HG03571 (cell line): ENCODE measurements around the gene ABHD2.
A peak's percentile ranks its signal among the peaks of the same experiment; 100 is the strongest.

Source experiments
- ATAC-seq: cut with Tn5 transposase; IDR thresholded peaks from one replicate; pipeline ENCODE4 v1.9.1; 2021; ENCODE audit not compliant: unreplicated experiment

ABHD2 gene

DNA sequence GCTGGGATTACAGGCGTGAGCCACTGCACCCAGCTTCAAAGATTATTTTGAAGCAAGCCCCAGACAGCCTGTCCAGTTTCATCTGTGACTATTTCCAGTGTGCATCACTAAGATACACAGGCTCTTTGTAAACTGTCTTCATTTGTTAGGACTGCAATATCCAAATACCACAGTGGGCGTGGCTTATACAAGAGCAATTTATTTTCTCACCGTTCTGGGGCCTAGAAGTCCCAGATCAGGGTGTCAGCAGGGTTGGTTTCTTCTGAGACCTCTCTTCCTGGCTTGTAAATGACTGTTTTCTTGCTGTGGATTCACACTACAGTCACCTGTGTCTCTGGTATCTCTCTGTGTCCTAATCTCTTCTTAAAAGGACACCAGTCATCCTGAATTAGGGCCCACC, 73.4 kb downstream of the ABHD2 start:
- ATAC-seq: no peak

DNA sequence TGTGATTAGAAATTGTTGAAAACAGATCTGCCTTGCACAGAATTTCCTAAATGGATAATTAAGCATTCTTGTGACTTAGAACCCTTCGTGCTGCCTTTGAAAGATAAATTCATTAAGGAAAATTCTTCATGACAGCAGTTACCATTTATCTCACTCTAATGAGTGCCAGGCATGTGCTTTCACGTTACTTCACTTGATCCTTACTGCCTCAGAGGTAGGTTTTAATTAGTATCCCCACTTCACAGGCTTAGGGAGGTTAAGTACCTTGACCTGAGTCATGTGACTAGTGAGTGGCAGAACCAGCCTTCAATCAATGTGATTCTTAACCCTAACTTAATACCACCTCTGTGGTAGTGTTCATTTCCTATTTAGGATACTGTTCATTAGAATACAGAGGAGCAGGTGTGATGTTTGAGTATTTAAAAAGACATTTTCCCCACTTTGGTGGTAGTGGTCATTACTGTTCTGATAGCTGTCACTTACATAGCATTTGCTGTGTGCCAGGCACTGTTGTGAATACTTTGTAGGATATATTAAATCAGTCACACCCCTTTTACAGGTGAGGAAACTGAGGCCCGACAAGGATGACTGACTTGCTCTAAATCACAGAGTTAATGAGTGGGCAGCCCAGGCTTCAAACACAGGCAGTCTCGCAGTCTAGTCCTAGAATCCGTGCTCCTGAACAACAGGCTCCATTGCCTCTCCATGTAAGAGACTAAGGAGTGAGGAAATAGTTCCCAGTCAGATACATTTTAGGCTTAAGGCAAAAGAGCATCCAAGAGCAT, 75.2 kb downstream of the ABHD2 start:
- no peak for ATAC-seq

DNA sequence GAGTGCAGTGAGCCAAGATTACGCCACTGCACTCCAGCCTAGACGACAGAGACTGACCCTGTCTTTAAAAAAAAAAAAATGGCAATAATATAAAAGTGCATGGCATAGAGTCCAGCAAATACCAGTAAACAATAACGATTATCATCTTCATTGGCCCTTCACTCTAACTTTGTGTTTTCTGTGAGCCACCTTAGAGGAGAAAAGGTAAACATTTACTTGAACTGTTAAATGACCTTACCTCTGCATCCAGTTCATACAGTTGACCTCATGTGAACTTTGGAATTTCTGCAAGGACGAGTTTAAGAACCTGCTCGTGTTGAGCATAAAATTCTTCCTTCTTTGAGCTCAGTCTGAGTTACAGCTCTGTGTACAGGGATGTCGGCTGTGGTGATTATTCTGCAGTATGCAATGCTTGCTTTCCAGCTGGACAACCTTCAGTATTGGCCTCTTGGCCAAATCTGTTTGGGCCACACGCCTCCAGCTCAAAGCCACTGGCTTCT, 76.5 kb downstream of the ABHD2 start:
- ATAC-seq: no peak

DNA sequence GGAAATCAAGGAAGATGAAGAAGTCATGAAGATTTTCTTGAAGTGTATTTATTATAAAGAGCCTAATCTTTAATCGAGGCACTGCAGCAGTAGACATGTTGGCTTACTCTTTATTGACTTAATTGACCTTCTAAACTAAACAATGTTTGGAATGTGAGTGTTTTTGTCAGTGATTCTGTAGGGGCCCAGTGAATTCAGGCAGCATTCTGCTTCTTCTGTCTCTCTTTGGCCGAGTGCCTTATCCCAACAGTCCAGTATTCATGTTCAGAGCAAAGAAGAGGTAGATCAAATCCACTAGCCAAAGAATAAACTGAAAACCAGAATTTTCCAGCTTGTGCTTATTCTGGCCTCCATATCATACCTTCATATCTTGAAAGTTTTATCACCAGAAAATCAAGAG, 77.4 kb downstream of the ABHD2 start:
- no peak for ATAC-seq

DNA sequence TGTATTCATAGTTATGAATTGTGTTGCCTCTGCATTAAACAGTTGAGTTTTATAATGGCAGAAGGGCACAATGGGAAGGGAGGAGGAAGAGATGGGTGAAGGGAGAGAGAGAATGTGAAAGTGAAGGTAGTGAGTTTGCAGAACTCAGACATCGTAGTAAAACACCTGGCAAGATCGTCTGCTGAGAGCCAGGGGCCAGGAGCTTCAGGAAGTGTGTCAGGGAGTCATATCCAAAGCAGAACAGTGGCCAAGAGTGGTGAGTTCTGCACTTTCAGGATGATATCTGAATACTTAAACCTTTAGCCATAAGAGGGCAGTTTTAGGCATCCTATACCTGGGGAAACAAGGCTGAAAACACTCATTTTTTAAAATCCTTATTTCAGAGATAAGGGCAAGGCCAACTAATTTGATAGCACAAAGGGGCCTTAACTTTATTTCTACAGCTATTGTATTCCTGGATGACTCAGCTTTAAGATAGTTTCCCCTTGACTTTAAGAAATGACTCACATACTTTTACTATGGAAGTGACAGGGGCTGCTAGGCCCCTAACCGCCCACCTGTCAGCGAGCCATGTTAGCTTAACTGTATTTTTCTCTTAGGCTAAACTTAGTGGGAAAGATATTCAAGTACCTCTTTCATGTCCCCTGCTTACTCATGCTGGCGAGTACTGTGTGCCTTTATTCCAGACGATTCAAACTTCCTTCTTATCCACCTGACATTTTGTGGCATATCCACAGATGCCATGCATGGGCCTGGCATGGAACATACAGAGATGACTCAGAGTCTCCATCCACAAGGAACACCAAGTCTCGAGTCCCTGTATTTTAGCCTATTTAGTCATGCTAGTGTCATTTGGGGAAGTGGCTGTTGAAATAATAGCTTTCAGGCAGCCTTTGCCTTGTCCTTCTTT, 79.3 kb downstream of the ABHD2 start:
- peak; percentile 66 for ATAC-seq

DNA sequence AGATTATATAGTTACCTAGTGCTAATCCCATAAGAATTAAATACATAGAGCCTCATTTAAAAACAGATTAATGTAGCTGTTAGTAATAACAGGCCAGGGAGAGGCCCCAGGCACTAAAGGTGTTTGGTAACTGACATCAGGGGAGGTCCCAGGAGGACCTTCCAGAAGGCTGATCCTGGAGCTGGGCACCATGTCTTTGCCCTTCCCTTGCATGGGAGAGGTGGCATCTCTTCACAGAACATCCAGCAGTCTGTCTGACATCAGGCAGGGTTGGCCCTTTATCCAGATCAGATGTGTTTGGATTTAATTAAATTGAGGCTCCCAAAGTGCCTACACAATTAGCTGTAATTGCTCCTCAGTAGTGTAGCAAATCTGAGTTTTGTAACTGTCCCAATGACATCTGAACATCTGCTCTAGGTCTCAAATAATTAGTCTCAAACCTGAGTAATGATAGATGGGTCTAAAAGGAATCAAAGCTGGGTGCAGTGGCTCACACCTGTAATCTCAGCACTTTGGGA, 80.1 kb downstream of the ABHD2 start:
- ATAC-seq: no peak

DNA sequence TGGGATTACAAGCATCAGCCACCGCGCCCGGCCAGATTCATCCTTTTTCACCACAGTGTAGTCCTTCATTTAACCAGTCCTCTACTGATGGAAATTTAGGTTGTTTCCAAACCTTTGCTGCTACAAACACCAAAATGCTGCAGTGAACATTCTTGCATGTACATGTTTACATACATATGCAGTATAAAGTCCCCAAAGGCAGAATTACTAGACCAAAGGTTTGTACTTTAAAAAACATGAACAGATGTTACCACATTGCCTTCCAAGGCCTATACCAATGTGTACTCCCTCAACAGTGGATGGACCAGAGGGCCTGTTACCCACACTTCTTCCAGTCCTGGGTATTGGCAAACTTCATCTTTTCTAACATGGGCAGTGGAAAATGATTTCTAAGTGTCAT, 82.1 kb downstream of the ABHD2 start:
- no peak for ATAC-seq

DNA sequence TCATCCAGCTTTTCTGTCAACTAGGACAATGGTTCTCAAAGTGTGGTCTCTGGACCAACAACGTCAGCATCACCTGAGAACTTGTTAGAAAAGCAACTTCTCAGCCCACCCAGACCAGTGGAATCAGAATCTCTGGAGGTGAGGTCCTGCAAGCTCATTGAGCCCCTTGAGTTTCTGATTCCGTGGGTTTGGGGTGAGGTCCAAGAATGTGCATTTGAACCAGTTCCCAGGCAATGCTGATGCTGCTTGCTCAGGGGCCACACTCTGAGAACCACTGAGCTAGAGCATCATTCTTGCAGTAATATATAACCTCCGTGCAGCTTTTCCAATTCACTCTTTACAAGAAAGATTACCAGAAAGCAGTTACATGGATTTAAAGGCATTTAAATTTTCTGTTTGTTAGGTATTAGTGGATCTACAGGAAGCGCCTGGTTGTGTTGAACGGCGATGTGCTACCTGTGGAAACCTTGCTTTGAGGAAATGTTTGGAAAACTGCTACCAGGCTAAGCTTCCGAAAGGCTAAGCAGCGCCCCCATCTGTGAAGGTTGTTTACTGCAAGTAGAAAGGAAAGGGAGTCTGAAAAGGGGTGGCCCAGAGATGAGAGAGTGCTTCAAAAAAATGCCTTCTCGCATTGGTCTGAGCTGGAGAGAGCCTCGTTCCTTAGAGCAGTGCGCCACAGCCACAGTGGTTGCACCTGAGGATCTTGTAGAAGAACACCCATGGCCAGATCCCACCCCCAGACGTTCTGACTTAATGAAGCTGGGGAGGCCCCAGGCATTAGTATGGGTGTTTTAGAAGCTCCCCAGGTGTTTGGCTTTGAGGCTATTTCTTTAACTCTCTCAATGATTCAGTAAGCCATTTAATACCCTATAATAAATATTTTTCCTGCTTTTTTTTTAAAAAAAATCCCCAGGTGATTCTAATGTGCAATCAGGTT, 83.1 kb downstream of the ABHD2 start:
- ATAC-seq: no peak

DNA sequence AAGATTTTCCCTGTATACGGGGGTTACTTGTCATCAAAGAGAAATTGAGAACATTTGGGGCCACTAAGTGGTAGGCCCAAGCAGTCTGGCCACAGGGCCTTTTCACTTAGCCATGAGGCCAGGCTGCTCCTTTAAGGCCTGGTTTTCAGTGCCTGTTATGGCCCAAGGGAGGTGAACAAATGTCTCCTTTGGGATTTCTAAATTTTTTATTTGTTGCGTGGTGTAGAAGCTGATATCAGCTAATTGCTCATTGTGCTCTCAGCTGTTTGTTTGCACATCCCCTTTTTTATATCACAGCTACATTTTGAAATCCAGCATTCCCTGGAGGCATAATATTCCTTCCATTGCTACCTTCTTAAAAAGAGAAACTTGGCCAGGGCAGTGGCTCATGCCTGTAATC, 84.7 kb downstream of the ABHD2 start:
- ATAC-seq: no peak

DNA sequence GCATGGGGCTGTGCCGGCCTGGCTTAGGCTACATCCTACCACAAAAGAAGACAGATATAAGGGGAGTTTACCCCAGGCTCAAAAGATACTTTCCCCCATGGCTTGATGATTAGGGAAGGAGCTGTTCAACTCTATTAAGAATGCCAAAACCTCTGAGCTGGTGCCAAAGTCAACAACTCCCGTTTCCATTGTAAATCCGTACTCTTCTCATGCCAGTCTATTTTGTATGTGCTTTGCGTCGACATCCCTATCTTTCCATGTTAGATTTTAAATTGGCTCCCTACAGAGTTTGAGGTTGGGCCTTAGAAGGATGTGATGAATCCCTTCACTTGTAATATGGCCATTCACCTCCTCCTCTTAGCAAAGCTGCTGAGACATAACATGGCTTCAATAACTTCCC, 86.2 kb downstream of the ABHD2 start:
- no peak for ATAC-seq

DNA sequence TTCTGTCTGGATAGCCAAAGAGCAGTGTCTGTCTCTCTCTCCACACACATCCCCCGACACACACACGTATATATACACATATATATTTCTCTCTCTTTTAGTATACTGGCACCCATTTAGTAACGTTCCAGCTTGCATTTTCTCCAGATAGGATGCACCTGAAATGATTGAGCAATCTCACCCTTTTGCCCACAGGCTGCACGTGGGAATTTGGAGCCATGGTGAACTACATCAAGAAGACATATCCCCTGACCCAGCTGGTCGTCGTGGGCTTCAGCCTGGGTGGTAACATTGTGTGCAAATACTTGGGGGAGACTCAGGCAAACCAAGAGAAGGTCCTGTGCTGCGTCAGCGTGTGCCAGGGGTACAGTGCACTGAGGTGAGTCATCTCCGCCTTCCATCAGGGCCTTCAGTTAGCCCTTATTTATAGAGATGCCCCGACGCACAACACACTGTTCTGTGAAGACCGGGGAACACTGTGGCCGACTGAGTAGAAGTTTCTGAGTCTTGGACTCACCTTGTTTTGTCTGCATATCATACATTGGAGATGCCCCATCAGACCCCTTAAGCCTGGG, 87.4 kb downstream of the ABHD2 start:
- ATAC-seq: no peak

DNA sequence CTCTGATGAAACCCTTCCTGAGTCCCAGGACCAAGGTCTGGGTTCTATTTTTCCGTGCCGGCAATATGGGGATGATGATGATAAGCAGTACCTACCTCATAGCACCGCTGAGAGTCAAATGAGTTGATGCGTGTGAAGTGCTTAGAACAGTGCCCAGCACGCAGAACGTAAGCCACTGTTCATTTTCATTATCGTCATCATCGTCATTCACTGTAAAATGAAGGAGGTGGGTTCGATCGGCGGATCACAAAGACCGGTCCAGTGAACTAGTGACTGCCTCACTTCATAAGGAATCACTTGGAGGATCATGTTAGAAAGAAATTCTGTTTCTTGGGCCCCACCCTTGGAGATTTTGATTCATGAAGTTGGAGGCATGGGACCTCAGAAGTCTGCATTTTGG, 88.9 kb downstream of the ABHD2 start:
- no peak for ATAC-seq

DNA sequence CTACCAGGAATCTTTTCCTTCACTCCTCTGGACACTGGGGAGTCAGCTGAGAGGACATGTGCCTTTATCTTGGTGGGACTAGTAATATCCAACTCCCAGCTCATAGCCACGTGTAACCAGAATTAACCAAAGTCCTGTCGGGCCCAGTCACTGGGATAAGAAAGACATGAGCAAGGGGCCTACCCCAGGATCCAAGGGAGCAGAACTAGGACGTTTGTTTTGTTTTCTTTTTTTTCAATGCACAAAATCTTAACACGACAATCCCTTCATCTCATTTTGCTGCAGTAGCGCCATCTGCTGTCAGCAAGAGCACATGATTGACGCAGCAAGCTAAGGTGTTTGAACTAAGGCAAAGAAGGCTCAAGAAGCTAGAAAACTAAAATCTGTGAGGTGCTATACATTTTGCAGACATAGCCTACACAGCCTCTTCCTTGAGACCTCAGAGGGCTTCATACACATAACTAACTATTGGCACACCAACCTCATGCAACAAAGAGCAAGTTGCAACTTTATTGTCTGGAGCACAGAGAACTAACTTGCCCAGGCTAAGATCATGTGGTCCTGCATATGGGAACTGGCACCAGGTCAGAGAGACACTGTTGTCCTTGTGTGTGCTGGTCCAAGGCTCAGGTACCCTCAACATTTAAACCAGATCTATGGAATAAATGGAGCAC, 89.5 kb downstream of the ABHD2 start:
- ATAC-seq: no peak

DNA sequence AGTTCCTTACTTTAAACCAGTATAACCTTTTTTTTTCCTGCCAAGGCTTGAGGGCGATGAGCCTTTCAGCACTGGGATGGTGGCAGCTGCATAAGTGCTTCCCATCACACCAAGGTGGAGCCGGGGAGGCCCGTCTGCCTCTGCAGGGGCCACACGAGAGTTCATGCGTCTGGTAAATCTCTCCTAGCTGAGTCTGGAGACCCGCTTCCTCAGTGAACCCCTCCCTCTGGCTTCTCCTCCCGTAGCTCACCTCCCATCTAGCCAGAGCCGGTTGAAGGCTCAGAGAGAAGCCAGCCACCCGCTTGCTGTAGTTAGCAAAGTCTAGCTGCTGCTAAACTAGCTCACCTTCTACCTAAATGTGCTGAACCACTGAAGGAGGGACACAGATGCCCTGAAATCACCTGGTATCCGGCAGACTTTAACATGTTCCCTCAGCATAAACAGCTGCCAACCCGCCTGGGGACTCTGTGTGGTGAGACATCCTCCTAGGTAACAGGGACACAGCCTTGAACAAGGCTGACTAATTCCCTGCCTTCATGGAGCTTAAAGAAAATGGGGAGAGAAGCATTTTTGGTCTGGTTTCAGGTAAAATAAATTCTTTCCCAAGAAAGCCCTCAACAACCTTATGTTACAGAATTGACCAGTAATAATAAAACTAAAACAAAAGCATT, 90.2 kb downstream of the ABHD2 start:
- ATAC-seq: no peak

DNA sequence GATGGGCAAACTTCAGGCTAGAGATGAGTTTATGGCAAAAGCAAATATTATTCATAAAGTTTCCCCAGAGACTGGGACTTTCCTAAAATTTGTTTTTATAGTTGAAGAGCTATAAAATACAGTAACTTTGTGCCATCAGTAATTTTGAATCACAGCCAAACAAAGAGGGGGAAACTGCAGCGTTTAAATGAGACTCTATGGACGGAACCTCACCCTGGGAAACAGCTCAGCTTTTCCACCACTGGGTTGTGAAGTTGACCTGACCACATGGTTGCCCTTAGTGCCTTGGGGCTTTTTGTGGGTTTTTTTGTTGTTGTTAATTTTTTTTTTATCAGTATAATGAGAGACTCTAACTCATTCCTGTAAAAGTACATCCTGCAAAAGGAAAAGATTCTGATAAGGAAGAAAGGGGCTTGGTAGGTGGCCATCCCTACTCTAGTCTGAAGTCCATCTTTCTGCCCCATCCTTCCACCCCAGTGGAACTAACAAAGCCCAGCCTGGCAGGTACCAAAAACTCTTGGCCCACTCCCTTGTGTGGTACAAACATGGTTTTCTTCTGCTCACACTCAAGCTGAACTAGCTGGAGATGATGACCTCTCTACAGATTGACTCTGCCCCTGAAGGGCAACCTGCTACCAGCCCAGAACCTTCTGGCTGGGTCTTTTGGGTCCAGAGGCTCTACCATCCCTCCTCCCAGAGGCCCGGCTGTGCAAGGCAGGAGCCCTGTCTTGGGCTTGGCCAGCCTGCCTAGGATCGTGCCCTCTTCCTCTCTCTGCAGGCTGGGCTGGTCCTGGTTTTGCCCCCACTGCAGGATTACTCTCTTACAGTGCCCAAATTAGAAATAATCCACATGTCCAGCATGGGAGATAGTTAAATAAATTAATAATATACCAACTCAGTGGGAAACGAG, 92.0 kb downstream of the ABHD2 start:
- ATAC-seq: no peak

DNA sequence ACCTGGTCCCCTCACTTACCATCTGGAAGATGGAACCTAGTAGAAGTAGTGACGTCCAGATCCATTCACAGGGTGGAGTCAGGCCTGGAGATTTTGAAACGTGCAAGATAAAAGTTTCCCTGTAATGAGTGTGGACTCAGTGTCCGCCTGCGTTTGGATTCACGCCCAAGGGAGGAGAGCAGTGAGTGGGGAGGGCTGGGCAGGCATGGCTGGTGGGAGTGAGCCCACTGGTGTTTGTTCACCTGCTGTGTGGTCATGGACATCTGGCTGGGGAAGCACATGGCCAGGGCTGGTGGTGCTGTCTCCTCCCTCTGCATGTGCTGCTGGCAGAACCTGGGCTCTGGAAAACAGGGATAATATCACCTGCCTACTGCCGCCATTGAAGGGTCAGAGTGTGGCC, 96.1 kb downstream of the ABHD2 start:
- ATAC-seq: no peak

DNA sequence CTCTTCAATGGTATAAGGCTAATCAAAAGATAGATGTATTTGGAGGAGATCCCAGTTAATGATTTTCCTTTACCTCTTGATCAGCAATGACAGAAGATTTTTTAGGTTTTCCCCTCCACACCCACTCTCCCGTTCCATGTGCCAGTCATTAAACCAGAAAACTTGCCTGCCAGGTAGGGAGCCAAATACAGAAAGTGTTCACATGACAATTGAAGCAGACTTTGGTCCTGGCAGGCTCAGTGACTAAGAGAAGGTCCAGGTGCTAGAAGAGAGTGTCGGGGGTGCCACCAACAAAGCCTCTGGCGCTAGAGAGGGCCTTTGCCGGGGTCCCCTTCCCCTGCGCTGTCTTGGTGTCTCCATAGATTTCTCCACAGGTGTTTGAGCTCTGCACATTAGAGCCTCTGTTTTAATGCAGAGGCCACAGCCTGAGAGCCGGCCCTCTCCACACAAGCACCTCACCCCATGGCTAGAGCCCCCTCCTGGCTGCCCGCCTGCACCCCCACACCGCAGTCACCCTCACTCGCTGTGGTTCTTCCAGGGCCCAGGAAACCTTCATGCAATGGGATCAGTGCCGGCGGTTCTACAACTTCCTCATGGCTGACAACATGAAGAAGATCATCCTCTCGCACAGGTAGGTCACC, 96.8 kb downstream of the ABHD2 start:
- ATAC-seq: no peak

DNA sequence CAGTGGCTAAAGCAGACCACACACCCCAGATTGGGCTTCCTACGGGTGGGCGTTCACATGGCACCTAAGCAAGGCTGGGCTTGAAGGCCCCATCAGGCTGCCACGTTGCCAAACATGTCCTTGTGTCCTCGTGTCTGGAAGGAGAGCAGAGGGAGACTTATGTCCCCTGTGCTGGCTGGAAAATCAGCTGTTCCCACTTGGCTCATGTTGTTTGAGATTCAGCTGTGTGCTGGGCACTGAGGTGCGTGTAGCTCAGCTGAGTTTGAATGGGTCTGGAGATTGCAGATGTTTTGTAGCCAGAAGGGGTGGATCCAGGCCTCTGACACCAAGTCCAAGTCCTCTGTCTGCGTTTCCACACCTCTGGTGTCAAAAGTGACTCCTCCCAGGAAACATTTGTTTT, 98.5 kb downstream of the ABHD2 start:
- no peak for ATAC-seq
